HepG2 (cell line): Measurements from ENCODE around the gene PDK3. TPM values are rescaled to one million over a fixed set of nuclear protein-coding genes. Genes with fewer than 3 reads are reported as not detected.

Source experiments
- ATAC-seq: fragments of 200-7000 bp; cut with Tn5 transposase; 3 replicates; pipeline ENCODE4 v1.9.1; 2020; ENCODE audit warnings: mild to moderate bottlenecking, moderate library complexity
- BruUV-seq: library from RNA; stranded (reverse); fragments of 400-500 nt; replicated peaks from 2 replicates; lab custom pipeline; 2021; lab: Mats Ljungman, UMichigan
- CTCF ChIA-PET: fragments of 300-600 bp; formaldehyde crosslinking; extraction: SDS; loops from one replicate; lab custom pipeline; 2021; ENCODE audit warnings: low total read pairs, inconsistent platforms, low intra/inter-chr PET ratio; lab: Yijun Ruan, JAX
- POLR2A ChIA-PET: fragments of 350-600 bp; sonication (Branson Sonifier 250); formaldehyde crosslinking; loops from one replicate; lab custom pipeline; 2020; ENCODE audit warnings: antibody characterized with exemption, inconsistent platforms; lab: Yijun Ruan, JAX
- DNase-seq: peaks from one replicate; pipeline ENCODE4 v3.0.0-alpha.2; 2015; ENCODE audit warnings: low spot score
- FAIRE-seq: peaks from 3 replicates; lab custom pipeline; 2011; peaks lifted over from hg19 to GRCh38; lab: Jason Lieb, UNC
- H2AFZ ChIP-seq: one replicate; pipeline ENCODE4 v1.6.1; 2011; ENCODE audit warnings: low read length, inconsistent platforms
- H3K27ac ChIP-seq: fragments of 300-600 bp; 3 replicates; pipeline ENCODE4 v1.8.0; 2011; ENCODE audit warnings: mixed run types, mild to moderate bottlenecking, mixed read lengths, low read length, inconsistent platforms; ENCODE audit not compliant: insufficient read depth; ENCODE audit errors: extremely low read length
- H3K27me3 ChIP-seq, 2 experiments: fragments of 200-600 bp in 1 of 2; 2 replicates in 1 of 2; 3 replicates in 1 of 2; pipeline versions ENCODE4 v1.6.0 to v1.8.0; 2011; ENCODE audit warnings: low read length in 2 of 2, mild to moderate bottlenecking in 2 of 2, moderate library complexity in 2 of 2, inconsistent platforms in 1 of 2; ENCODE audit not compliant: insufficient read depth in 2 of 2, control insufficient read depth in 1 of 2
- H3K36me3 ChIP-seq, 2 experiments: fragments of 200-600 bp in 1 of 2; replicated peaks in 1 of 2; 2 replicates in 1 of 2; 3 replicates in 1 of 2; pipeline versions ENCODE4 v1.5.1 to v1.8.0; 2011; ENCODE audit warnings: low read length in 2 of 2, inconsistent platforms in 1 of 2; ENCODE audit not compliant: insufficient read depth in 2 of 2, control insufficient read depth in 1 of 2
- H3K4me1 ChIP-seq: 2 replicates; pipeline ENCODE4 v1.5.1; 2012; ENCODE audit warnings: low read length, inconsistent platforms; ENCODE audit not compliant: insufficient read depth
- H3K4me2 ChIP-seq: 2 replicates; pipeline ENCODE4 v1.6.0; 2011; ENCODE audit warnings: low read depth, low read length, inconsistent platforms
- H3K4me3 ChIP-seq, 3 experiments: fragments of 200-600 bp in 1 of 3; sonication (generic), shearing (Covaris generic) in 1 of 3; replicated peaks in 1 of 3; 2 replicates each; pipeline ENCODE4 v1.5.1; 2011 to 2016; ENCODE audit warnings: low read length in 3 of 3, inconsistent platforms in 2 of 3, low read depth in 2 of 3, mild to moderate bottlenecking in 2 of 3, control low read depth in 1 of 3, mixed read lengths in 1 of 3; ENCODE audit not compliant: insufficient read depth in 1 of 3
- H3K79me2 ChIP-seq: one replicate; pipeline ENCODE4 v1.6.1; 2011; ENCODE audit warnings: low read length, inconsistent platforms; ENCODE audit not compliant: insufficient read depth
- H3K9ac ChIP-seq: 2 replicates; pipeline ENCODE4 v1.6.0; 2011; ENCODE audit warnings: mild to moderate bottlenecking, low read depth, low read length, inconsistent platforms; ENCODE audit not compliant: insufficient read depth
- H3K9me3 ChIP-seq: 2 replicates; pipeline ENCODE4 v1.5.1; 2012; ENCODE audit warnings: mild to moderate bottlenecking, low read length
- H4K20me1 ChIP-seq: 2 replicates; pipeline ENCODE4 v1.6.0; 2011; ENCODE audit warnings: inconsistent platforms, mild to moderate bottlenecking, low read length, moderate library complexity; ENCODE audit not compliant: insufficient read depth
- DRAP1 ChIP-seq: IDR thresholded peaks from 2 replicates; pipeline ENCODE4 v1.6.1; 2016; ENCODE audit warnings: missing genetic modification reagents, missing compliant biosample characterization
- FOSL2 ChIP-seq: sonication (generic); formaldehyde crosslinking; IDR thresholded peaks from 2 replicates; pipeline ENCODE4 v1.4.0; 2020; ENCODE audit warnings: missing genetic modification reagents
- FOXA1 ChIP-seq, 2 experiments: fragments of 450-650 bp in 1 of 2; sonication (generic) in 1 of 2; formaldehyde crosslinking in 1 of 2; IDR thresholded peaks; 2 replicates each; pipeline versions ENCODE4 v1.4.0 to v1.6.1; 2016 to 2020; ENCODE audit warnings: missing genetic modification reagents in 1 of 2
- KDM1A ChIP-seq: IDR thresholded peaks from 2 replicates; pipeline ENCODE4 v1.6.1; 2016; ENCODE audit warnings: missing compliant biosample characterization
- MATR3 ChIP-seq: sonication (generic); formaldehyde crosslinking; IDR thresholded peaks from 2 replicates; pipeline ENCODE4 v1.4.0; 2020; ENCODE audit warnings: missing genetic modification reagents
- NFYB ChIP-seq: sonication (generic); formaldehyde crosslinking; IDR thresholded peaks from 2 replicates; pipeline ENCODE4 v1.4.0; 2020; ENCODE audit warnings: missing genetic modification reagents
- NFYC ChIP-seq: IDR thresholded peaks from 2 replicates; pipeline ENCODE4 v1.6.1; 2016; ENCODE audit warnings: missing genetic modification reagents, missing compliant biosample characterization
- REL ChIP-seq: sonication (generic); formaldehyde crosslinking; conservative IDR thresholded peaks from 2 replicates; pipeline ENCODE4 v1.8.0; 2022; ENCODE audit warnings: mild to moderate bottlenecking, missing genetic modification reagents, moderate library complexity
- SAP130 ChIP-seq: IDR thresholded peaks from 2 replicates; pipeline ENCODE4 v1.6.1; 2016; ENCODE audit warnings: low read depth
- SIN3A ChIP-seq: IDR thresholded peaks from 2 replicates; pipeline ENCODE4 v1.6.1; 2011; ENCODE audit warnings: low read depth, mild to moderate bottlenecking, control low read depth, low read length, borderline replicate concordance
- SMARCE1 ChIP-seq: fragments of 450-650 bp; IDR thresholded peaks from 2 replicates; pipeline ENCODE4 v1.6.1; 2017; ENCODE audit warnings: borderline replicate concordance
- SOX6 ChIP-seq, 2 experiments: fragments of 450-650 bp in 1 of 2; sonication (generic) in 1 of 2; formaldehyde crosslinking in 1 of 2; IDR thresholded peaks; 2 replicates each; pipeline versions ENCODE4 v1.4.0 to v1.6.1; 2017 to 2020; ENCODE audit warnings: antibody characterized with exemption in 1 of 2, mild to moderate bottlenecking in 1 of 2, missing genetic modification reagents in 1 of 2
- ZBTB10 ChIP-seq: sonication (generic); formaldehyde crosslinking; IDR thresholded peaks from 2 replicates; pipeline ENCODE4 v1.4.0; 2020; ENCODE audit warnings: missing genetic modification reagents, borderline replicate concordance
- ZNF644 ChIP-seq: IDR thresholded peaks from 2 replicates; pipeline ENCODE4 v1.6.1; 2016; ENCODE audit warnings: low read depth
- ZNF792 ChIP-seq: IDR thresholded peaks from 2 replicates; pipeline ENCODE4 v1.6.1; 2016
- WGBS: methylation state at CpG from one replicate; pipeline ENCODE4 v1.1.6; 2017; ENCODE audit warnings: low lambda C conversion rate; 5-methylcytosine and 5-hydroxymethylcytosine counted together
- in situ Hi-C: cut with HindIII; loops from 2 replicates; pipeline ENCODE4 v1.10.0; 2017; ENCODE audit warnings: low pct_unique_long_range_greater_than_20kb; ENCODE audit not compliant: extremely low pct_ligation_motif_present
- intact Hi-C: fragments of 100-400 bp; cut with micrococcal nuclease; formaldehyde crosslinking; loops from one replicate; pipeline ENCODE4 v1.10.0; 2022; ENCODE audit not compliant: unreplicated experiment
- polyA plus RNA-seq, 8 experiments: library from polyadenylated mRNA; depleted of rRNA in 3 of 8; stranded (reverse) in 7 of 8; unstranded in 1 of 8; fragments of >200 nt; fragmentation: Illumina TruSeq in 4 of 8; extraction: Trizol in 4 of 8; gene quantifications; 2 replicates each; pipeline versions ENCODE4 v1.2.1 to v1.2.3, GENCODE V29; 2011 to 2016; ENCODE audit warnings: low read depth in 4 of 8, missing spikeins in 1 of 8, mixed read lengths in 1 of 8; ENCODE audit not compliant: insufficient read depth in 1 of 8
- total RNA-seq, 5 experiments: library from RNA; depleted of rRNA; stranded (reverse); fragments of >200 nt; fragmentation: Illumina TruSeq; extraction: Trizol; gene quantifications; 2 replicates each; pipeline ENCODE4 v1.2.3, GENCODE V29; 2016; ENCODE audit warnings: low read depth in 1 of 5
- TF ChIP-seq, protein P1 (sequence below): sonication (generic); formaldehyde crosslinking; conservative IDR thresholded peaks from 2 replicates; pipeline ENCODE4 v1.4.0; 2020; ENCODE audit warnings: missing genetic modification reagents

Gene PDK3
- total and polyA plus RNA-seq, 2 of the 13 experiments (the other 11 are each of a cell fraction or from before 2014, with no cell fraction given) = 9.1 to 10.5 TPM

DNA sequence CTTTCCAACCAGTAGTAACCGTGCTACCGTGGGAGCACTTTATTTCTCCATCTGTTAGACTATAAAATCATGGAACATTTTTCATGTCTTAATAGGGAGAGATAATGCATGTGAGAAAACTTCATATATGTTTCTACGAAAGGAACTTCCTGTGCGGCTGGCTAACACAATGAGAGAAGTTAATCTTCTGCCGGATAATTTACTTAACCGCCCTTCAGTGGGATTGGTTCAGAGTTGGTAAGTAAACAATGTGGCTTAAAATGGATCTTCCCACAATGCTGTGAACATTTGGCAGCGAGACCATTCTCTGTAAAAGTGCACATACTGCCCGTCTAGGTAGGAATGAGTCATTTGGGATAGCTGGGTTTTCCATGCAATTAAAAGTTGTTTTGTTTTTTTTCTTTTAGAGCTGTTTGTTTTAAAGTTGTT is 29.6 kb downstream of the PDK3 start:
- DNase-seq (peak; percentile 75), ATAC-seq (peak; percentile 89), FAIRE-seq (peak; percentile 97)
- peaks cover 43% of the 10 kb centered on the region for H3K4me1 ChIP-seq
- H3K36me3 ChIP-seq = no peaks in the 10 kb centered on the region
- H3K27me3 ChIP-seq = no peaks in the 10 kb centered on the region
- no peak overlapping the region for H2AFZ ChIP-seq
- in situ Hi-C loops = loop anchor here (10.0 kb wide), 1 partner anchor 100 kb away; no protein-coding TSS in a partner anchor
- ChIA-PET POLR2A (no interaction called here), CTCF (no interaction called here)
- peak overlapping the region; percentile 45 for H3K27ac ChIP-seq
- H3K9ac ChIP-seq = no peak overlapping the region
- H4K20me1 ChIP-seq = no peaks in the 10 kb centered on the region
- peak overlapping the region in 2 of 3 experiments; percentile 10 to 13; a peak in 1 of 6 replicates for H3K4me3 ChIP-seq
- intact Hi-C loops = no loop called here
- H3K79me2 ChIP-seq = no peaks in the 10 kb centered on the region
- no peaks in the 10 kb centered on the region for H3K9me3 ChIP-seq
- BruUV-seq = no TSS peak
- 1% methylated on average over 5 of the region's 8 CpGs for WGBS
- peak overlapping the region; percentile 63 for H3K4me2 ChIP-seq
- TF ChIP-seq FOXA1 (IDR thresholded peaks at IDR 0.05) (no peak), FOXA1 (CRISPR knock-in tag; IDR thresholded peaks at IDR 0.05) (0 out of 2 replicates have a peak, but pooled peaks have one; percentile 12), DRAP1 (CRISPR knock-in tag) (0 out of 2 replicates have a peak, but pooled peaks have one; percentile 30), SMARCE1 (no peak), MATR3 (CRISPR knock-in tag) (no peak), ZNF792 (CRISPR knock-in tag) (no peak), REL (CRISPR knock-in tag) (no peak), FOSL2 (CRISPR knock-in tag) (0 out of 2 replicates have a peak, but pooled peaks have one; percentile 21), SAP130 (CRISPR knock-in tag) (peak; percentile 58), ZNF644 (no peak), NFYB (CRISPR knock-in tag) (peak; percentile 67), SIN3A (peak; percentile 56; the same call in 1 of the 2 replicates), KDM1A (no peak), NFYC (peak; percentile 52), SOX6 (IDR thresholded peaks at IDR 0.05) (no peak), SOX6 (CRISPR knock-in tag; IDR thresholded peaks at IDR 0.05) (peak; percentile 41), ZBTB10 (CRISPR knock-in tag) (no peak)
- TF ChIP-seq, protein P1, sequence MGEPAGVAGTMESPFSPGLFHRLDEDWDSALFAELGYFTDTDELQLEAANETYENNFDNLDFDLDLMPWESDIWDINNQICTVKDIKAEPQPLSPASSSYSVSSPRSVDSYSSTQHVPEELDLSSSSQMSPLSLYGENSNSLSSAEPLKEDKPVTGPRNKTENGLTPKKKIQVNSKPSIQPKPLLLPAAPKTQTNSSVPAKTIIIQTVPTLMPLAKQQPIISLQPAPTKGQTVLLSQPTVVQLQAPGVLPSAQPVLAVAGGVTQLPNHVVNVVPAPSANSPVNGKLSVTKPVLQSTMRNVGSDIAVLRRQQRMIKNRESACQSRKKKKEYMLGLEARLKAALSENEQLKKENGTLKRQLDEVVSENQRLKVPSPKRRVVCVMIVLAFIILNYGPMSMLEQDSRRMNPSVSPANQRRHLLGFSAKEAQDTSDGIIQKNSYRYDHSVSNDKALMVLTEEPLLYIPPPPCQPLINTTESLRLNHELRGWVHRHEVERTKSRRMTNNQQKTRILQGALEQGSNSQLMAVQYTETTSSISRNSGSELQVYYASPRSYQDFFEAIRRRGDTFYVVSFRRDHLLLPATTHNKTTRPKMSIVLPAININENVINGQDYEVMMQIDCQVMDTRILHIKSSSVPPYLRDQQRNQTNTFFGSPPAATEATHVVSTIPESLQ (CRISPR knock-in tag) = no peak
